Stimulated activated CD4-positive, alpha-beta T cell treated with anti-CD3 and anti-CD28 coated beads, Interleukin-1b, Interleukin-23, amount 100 ng/mL, for 4 hours (primary cell): ENCODE results near the gene KLK3.

Experiments
- DNase-seq, 2 donors: peaks; one replicate each; pipeline ENCODE4 v3.0.0-alpha.2; 2020; ENCODE audit warnings: low read depth in 2 of 2

Gene KLK3

DNA sequence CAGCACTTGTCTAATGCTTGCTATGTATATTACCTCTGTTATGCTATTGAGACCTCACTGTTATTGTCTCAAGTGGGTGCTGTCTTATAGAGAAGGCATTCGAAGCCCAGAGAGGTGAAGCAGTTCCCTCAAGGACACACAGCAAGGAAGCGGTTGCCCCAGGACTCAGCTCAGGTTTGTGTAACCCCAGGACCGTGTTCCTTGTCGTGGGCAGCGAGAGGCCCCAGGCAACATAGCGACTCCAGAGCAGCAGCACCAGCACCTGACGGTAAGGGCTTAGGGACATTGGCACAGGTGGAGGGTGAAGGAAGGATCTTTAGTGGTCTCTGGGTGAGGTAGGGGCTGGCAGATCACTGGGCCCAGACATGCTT, 23.7 kb upstream of the KLK3 start:
- no peak for DNase-seq

DNA sequence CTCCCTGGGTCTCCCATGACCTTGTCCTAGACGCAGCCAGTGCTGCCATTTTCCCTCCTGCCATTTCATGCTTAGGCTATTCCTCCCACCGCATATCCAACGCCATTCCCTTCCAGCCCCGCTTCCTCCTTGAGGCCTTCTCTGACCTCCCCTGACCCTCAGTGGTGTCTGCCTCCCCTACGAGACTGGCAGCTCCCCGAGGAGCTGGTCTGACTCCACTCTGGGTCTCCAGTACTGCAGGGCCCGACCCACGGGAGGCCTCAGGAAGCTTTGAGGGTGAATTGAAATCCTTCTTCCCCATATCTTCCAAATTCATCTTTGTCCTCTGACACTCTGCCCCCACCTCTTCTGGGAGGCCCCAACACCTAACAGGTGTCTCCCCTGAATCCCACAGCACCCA, 22.0 kb upstream of the KLK3 start:
- DNase-seq, result no peak

DNA sequence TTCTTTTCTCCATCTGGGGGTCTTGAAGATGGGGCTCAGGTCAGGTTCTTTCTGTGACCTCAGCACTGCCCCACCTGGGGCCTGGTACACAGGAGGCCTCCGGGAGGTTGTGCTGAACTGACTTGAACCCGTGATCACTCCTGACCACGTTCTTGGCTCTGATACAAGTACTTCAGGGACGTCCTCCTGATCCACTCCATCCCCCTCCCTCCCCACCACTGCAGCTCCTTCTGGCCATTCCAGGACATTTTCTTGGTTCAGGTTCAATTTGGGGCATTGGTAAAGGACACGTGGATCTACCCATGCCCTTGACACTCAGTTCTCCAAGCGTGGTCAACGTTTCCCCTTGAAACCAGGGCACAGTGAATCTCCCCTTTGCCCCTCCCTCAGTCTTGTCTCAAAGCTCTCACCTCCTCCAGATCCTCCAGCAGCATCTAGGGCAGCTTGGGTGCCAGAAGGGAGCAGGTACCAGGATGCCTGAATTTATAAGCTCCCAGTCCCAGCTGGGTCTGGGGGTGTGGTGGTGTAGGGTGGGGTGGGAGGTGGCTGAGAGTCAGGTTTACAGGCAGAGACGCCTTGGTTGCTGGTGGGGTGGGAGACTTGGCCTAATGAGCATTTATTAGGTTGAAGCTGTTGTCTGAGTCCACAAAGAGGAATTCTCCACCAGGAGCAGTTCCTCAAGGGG, 21.5 kb upstream of the KLK3 start, which contains the start of gene KLK15:
Gene KLK15 (minus strand): TSS at position 458 of the 685 bp plus-strand sequence. CDS start 2,082 bp downstream, outside the sequence.
- no peak for DNase-seq

DNA sequence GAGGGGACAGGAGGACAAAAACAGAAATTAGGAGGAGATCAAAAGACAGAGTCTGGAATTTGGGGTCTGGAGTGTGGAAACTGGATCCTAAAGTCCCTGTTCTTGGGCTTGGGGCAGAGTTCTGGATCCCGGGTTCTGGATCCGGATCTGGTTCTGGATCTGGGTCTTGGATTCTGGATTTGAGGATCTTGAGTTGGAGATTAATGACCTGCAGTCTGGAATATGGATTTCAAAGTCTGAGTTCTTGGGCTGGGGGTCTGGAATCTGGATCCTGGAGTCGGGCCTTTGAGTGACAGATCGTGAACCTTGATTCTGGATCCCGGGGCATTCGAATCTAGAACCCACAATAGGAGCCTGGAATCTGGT, 20.9 kb upstream of the KLK3 start:
- no peak for DNase-seq

DNA sequence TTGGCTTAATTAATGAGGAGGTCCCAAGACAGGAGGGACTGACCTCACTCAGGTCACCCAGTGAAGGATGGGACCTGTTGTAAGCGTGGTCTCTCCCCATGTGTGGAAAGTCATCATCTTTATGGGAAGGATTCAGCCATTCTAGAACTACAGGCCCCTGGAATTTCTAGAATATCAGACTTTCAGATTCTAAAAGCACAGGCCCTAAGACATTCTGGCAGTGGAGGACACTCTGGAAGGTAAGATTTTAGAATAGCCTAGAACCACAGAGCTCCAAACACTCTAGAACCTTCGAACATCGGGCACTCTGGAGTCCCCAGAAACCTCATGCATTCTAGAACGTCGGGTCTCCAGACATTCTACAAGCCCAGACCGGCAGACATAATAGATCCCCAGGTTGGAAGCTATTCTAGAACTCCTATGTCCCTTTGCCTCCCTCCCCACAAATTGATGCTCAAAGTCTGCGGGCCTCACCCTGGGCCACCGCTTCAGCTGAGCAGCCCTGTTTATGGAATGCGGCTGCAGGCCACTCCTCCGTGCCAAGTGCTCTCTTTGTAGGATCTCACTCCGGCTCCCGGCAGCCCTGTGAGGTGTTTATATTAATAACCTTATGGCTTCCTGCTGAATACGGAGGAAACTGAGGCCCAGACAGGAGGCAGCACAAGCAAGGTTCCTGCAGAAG, 19.5 kb upstream of the KLK3 start:
- no peak for DNase-seq

DNA sequence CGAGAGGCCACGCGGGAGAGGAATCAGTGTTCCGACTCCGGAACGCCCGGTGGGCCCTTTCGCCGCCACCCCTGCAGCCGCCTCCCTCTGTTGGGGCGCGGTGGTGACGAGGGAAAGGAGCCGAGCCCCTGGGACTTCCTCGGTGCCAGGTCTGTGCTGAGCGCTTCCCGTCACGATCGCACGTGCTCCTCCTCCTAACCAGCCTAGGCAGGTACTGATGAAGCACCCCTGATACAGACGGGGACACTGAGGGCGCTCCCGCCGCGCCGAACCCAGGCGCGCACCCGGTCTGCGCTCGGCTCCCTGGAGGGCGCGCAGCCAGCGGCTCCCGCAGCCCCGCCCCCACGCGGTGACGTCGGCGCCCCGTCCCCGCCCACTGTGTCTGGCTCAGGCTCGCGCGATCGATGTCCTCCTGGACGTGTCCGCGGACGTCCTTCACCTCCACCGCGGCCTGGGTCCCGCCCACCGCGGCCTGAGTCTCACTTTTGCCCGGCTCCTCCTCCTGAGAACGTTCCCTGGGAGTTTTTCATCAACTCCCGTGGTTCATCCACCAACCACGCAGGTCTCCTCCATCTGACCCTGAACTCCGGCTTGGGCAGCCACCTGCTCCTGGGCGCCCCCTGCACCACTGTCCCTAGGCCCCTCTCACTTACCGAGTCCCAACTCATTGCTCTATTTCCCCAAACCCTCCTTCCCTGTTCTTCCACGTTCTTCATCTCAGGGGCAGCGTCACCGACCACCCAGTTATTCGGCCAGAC, 18.8 kb upstream of the KLK3 start:
- peak; percentile 51 to 76 for DNase-seq

GRCh38 chr19:50836543-50837195, 18.0 kb upstream of the KLK3 start:
- no peak for DNase-seq

DNA sequence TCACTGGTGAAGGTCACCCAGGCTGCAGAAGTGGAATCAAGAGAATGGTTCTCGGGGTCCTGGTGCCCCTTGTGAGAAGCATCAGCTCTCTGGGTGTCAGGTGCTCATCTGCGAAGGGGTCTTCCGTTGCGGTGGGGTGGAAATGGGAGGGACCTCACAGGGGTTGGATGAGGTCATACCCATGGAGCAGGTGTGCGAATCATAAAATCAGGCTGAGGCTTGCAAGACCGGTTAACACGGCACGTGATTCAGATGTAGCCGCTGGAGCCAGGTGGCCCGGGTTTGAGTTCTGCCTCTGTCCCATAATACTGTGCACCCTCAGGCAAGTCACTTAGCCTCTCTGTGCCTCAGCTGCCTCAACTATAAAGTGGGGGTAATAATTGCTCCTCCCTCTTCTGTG, 17.4 kb upstream of the KLK3 start:
- DNase-seq, result no peak

DNA sequence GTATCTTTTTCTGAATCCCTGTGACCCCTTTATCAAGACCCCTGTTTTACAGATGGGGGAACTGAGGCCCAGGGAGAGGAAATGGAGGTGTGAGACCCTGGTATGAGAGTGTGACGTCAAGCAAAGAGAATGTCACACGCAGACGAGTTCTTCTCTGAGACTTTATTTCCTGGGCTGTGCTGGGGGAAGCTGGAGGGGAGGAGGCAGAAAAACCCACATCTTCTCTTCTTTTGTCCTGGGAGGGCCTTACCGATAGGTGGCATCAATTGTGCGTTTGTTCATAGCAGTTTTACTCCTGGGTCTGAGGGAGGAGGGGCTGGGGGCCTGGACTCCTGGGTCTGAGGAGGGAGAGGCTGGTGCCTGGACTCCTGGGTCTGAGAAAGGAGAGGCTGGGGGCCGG, 16.5 kb upstream of the KLK3 start:
- DNase-seq, result no peak

GRCh38 chr19:50839712-50840655, 14.7 kb upstream of the KLK3 start:
- DNase-seq, result no peak

- no peak for DNase-seq
Observed at GRCh38 chr19:50842130-50842529, 12.6 kb upstream of the KLK3 start.

DNA sequence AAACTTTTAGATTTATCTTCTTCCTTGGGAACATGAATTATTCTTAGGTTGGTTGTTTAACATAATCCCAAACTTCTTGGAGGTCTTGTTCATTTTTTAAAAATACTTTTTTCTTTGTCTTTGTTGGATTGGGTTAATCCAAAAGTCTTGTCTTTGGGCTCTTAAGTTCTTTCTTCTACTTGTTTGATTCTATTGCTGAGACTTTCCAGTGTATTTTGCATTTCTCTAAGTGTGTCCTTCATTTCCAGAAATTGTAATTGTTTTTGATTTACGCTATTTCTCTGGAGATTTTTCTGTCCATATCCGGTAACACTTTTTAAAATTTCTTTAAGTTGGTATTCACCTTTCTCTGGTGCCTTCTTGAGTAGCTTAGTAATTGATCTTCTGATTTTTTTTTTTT, 11.5 kb upstream of the KLK3 start:
- no peak for DNase-seq

- no peak for DNase-seq
Observed at GRCh38 chr19:50843701-50844221, 11.0 kb upstream of the KLK3 start.

DNA sequence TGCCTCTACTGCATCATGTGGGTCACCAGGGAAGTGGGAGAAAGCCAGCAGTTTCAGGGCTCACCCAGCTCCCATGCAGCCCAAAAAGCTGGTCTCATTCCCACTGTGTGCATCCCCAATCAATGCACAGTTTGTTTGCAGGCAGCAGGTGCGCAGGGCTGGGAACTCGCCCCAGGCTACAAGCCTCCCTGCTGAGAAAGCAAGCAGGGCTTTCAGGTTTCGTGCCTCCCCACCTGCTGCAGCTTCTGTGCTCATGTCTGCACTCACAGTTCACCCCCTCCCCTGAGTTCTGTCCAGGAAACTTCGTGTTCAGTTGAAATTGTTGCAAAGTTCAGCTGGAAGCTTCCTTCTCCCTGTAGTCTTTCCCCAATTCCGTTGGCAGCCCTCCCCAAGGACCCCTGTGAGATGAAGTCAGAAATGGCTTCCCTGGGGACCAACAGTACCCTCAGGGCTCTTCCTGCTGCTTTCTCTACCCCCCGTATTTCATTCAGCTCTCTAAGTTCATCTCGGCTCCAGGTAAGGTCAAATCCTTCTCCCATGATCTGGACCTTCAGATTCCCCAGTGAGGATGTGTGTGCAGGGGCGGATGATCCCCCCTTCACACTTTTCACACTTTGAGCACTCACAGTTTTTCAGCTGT, 10.3 kb upstream of the KLK3 start:
- no peak for DNase-seq

GRCh38 chr19:50850738-50851137, 4.0 kb upstream of the KLK3 start:
- no peak for DNase-seq

GRCh38 chr19:50851620-50852019, 3.1 kb upstream of the KLK3 start:
- DNase-seq, result no peak

DNA sequence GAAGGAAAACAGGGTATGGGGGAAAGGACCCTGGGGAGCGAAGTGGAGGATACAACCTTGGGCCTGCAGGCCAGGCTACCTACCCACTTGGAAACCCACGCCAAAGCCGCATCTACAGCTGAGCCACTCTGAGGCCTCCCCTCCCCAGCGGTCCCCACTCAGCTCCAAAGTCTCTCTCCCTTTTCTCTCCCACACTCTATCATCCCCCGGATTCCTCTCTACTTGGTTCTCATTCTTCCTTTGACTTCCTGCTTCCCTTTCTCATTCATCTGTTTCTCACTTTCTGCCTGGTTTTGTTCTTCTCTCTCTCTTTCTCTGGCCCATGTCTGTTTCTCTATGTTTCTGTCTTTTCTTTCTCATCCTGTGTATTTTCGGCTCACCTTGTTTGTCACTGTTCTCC, 2.7 kb downstream of the KLK3 start:
- no peak for DNase-seq

DNA sequence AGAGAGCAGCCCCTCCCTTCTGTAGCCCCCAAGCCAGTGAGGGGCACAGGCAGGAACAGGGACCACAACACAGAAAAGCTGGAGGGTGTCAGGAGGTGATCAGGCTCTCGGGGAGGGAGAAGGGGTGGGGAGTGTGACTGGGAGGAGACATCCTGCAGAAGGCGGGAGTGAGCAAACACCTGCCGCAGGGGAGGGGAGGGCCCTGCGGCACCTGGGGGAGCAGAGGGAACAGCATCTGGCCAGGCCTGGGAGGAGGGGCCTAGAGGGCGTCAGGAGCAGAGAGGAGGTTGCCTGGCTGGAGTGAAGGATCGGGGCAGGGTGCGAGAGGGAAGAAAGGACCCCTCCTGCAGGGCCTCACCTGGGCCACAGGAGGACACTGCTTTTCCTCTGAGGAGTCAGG, 4.2 kb downstream of the KLK3 start:
- DNase-seq, result no peak

DNA sequence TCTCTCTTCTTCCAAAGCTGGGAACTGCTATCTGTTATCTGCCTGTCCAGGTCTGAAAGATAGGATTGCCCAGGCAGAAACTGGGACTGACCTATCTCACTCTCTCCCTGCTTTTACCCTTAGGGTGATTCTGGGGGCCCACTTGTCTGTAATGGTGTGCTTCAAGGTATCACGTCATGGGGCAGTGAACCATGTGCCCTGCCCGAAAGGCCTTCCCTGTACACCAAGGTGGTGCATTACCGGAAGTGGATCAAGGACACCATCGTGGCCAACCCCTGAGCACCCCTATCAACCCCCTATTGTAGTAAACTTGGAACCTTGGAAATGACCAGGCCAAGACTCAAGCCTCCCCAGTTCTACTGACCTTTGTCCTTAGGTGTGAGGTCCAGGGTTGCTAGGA, 5.1 kb downstream of the KLK3 start:
- no peak for DNase-seq

GRCh38 chr19:50861010-50861409, 6.3 kb downstream of the KLK3 start:
- no peak for DNase-seq
